Measurements from ENCODE around the gene C10orf143.

The C10orf143 gene

DNA sequence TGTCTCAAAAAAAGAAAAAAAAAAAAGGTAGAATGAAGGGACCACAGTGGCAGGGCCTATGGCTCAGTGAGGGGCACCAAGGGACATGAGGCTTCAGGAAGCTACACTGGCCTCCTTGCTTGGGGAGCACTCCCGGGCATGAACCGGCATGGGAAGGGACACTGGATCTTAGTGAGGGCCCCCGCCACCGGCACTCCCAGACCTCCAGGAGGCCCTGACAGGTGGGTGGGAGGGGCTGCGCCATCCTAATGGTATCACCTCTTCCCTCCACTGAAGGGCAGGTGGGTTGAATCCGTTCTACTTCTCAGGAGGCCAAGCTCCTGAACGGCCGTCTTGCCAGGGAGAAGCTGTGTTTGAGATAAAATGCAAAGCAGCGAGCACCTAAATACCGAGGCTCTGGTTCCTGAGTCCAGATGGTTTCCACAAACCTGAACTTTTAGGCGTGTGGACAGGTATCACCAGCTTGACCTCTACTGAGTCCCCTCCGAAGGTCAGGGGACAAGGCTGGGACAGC lies 69.8 kb downstream of the C10orf143 start:
- no peaks in the 10 kb centered on the region for H3K9me2 ChIP-seq (replicated peaks; ENCODE audit: insufficient read depth, low read length)
- H2AFZ ChIP-seq (ENCODE audit: low read depth, low read length, severe bottlenecking): no peak overlapping the region
- H3K9me3 ChIP-seq (ENCODE audit: insufficient read depth, low read length): no peaks in the 10 kb centered on the region
- no peaks in the 10 kb centered on the region for H3F3A ChIP-seq (ENCODE audit: insufficient read depth)
- no peaks in the 10 kb centered on the region for H4K20me1 ChIP-seq (ENCODE audit: low read depth, low read length)
- no peak overlapping the region for H3K4me2 ChIP-seq (ENCODE audit: low read depth, low read length, poor library complexity, severe bottlenecking)
- H3K9ac ChIP-seq (ENCODE audit: low read length): no peak overlapping the region
- H3K4me3 ChIP-seq (ENCODE audit: insufficient read depth, low read length, poor library complexity, severe bottlenecking): no peak overlapping the region
- TF ChIP-seq, protein P1, sequence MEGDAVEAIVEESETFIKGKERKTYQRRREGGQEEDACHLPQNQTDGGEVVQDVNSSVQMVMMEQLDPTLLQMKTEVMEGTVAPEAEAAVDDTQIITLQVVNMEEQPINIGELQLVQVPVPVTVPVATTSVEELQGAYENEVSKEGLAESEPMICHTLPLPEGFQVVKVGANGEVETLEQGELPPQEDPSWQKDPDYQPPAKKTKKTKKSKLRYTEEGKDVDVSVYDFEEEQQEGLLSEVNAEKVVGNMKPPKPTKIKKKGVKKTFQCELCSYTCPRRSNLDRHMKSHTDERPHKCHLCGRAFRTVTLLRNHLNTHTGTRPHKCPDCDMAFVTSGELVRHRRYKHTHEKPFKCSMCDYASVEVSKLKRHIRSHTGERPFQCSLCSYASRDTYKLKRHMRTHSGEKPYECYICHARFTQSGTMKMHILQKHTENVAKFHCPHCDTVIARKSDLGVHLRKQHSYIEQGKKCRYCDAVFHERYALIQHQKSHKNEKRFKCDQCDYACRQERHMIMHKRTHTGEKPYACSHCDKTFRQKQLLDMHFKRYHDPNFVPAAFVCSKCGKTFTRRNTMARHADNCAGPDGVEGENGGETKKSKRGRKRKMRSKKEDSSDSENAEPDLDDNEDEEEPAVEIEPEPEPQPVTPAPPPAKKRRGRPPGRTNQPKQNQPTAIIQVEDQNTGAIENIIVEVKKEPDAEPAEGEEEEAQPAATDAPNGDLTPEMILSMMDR (IDR thresholded peaks at IDR 0.05; ENCODE audit: insufficient read depth, low read length, poor library complexity, severe bottlenecking): no peak
- TF ChIP-seq EZH2phosphoT487 (conservative IDR thresholded peaks at IDR 0.05; ENCODE audit: low read length): no peak
- H3K79me2 ChIP-seq (ENCODE audit: insufficient read depth, low read length): no peaks in the 10 kb centered on the region
- no peaks in the 10 kb centered on the region for H3K27me3 ChIP-seq (ENCODE audit: low read length)
- H3K27ac ChIP-seq (ENCODE audit: low read depth, low read length): no peak overlapping the region
- H3K36me3 ChIP-seq (ENCODE audit: low read length): no peaks in the 10 kb centered on the region

DNA sequence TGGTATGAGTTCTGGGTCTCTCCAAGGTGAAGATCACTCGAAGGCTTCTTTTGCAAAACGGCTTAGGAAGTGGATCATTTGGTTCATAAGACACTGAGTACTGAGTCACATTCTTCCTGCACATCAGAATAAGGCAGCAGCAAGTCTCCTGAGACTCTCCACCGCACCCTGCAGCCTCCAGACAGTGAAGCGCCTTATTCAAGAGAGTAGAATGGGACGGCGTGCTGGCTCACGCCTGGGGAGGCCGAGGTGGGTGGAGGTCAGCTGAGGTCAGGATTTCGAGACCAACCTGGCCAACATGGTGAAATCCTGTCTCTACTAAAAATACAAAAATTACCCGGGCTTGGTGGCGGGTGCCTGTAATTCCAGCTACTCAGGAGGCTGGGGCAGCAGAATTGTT lies 70.3 kb downstream of the C10orf143 start:
- no peaks in the 10 kb centered on the region for H3F3A ChIP-seq (ENCODE audit: insufficient read depth)
- no peak for TF ChIP-seq EZH2phosphoT487 (conservative IDR thresholded peaks at IDR 0.05; ENCODE audit: low read length)
- TF ChIP-seq, protein P1 (IDR thresholded peaks at IDR 0.05; ENCODE audit: insufficient read depth, low read length, poor library complexity, severe bottlenecking): no peak
- no peak overlapping the region for H2AFZ ChIP-seq (ENCODE audit: low read depth, low read length, severe bottlenecking)
- no peak overlapping the region for H3K4me3 ChIP-seq (ENCODE audit: insufficient read depth, low read length, poor library complexity, severe bottlenecking)
- H3K36me3 ChIP-seq (ENCODE audit: low read length): no peaks in the 10 kb centered on the region
- no peak overlapping the region for H3K27ac ChIP-seq (ENCODE audit: low read depth, low read length)
- H3K9ac ChIP-seq (ENCODE audit: low read length): no peak overlapping the region
- H3K4me2 ChIP-seq (ENCODE audit: low read depth, low read length, poor library complexity, severe bottlenecking): no peak overlapping the region
- no peaks in the 10 kb centered on the region for H3K9me3 ChIP-seq (ENCODE audit: insufficient read depth, low read length)
- H3K27me3 ChIP-seq (ENCODE audit: low read length): no peaks in the 10 kb centered on the region
- H3K79me2 ChIP-seq (ENCODE audit: insufficient read depth, low read length): no peaks in the 10 kb centered on the region
- H4K20me1 ChIP-seq (ENCODE audit: low read depth, low read length): no peaks in the 10 kb centered on the region
- no peaks in the 10 kb centered on the region for H3K9me2 ChIP-seq (replicated peaks; ENCODE audit: insufficient read depth, low read length)

DNA sequence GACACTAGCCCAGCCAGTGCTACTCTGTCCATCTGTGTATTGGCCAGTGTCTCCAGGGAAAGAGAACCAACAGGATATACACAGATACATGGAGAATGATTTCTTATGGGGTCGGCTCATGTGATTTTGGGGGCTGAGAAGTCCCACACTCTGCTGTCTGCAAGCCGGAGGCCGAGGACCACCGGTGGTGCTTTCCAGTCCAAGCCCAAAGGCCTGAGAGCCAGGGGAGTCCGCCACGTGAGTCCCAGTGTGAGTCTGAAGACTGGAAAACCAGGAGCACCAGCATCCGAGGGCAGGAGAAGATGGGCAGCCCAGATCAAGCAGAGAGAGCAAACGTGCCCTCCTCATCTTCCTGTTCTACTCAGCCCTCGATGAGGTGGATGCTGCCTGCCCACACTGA lies 71.5 kb downstream of the C10orf143 start:
- Histone ChIP-seq H3K9ac (ENCODE audit: low read length) (no peak overlapping the region), H3K36me3 (ENCODE audit: low read length) (no peaks in the 10 kb centered on the region), H3K9me3 (ENCODE audit: insufficient read depth, low read length) (no peaks in the 10 kb centered on the region), H4K20me1 (ENCODE audit: low read depth, low read length) (no peaks in the 10 kb centered on the region), H3K27me3 (ENCODE audit: low read length) (no peaks in the 10 kb centered on the region), H3K27ac (ENCODE audit: low read depth, low read length) (no peak overlapping the region), H3F3A (ENCODE audit: insufficient read depth) (no peaks in the 10 kb centered on the region), H3K79me2 (ENCODE audit: insufficient read depth, low read length) (no peaks in the 10 kb centered on the region), H3K9me2 (replicated peaks; ENCODE audit: insufficient read depth, low read length) (no peaks in the 10 kb centered on the region), H3K4me3 (ENCODE audit: insufficient read depth, low read length, poor library complexity, severe bottlenecking) (no peak overlapping the region), H3K4me2 (ENCODE audit: low read depth, low read length, poor library complexity, severe bottlenecking) (no peak overlapping the region), H2AFZ (ENCODE audit: low read depth, low read length, severe bottlenecking) (no peak overlapping the region)
- TF ChIP-seq, protein P1 (IDR thresholded peaks at IDR 0.05; ENCODE audit: insufficient read depth, low read length, poor library complexity, severe bottlenecking): no peak
- TF ChIP-seq EZH2phosphoT487 (conservative IDR thresholded peaks at IDR 0.05; ENCODE audit: low read length): no peak
